CD4-positive, alpha-beta T cell (primary cell): ENCODE measurements around the gene RPTOR. TPM values are rescaled to one million over a fixed set of nuclear protein-coding genes. Genes with fewer than 3 reads are reported as not detected.

ENCODE experiments used
- ATAC-seq: fragments of 200-7000 bp; cut with Tn5 transposase; one replicate; pipeline ENCODE4 v1.10.0; 2022; ENCODE audit warnings: mild to moderate bottlenecking; ENCODE audit not compliant: poor library complexity
- CTCF ChIA-PET: fragments of 350-600 bp; sonication (Branson Sonifier 250); formaldehyde crosslinking; loops from one replicate; lab custom pipeline; 2021; ENCODE audit warnings: antibody characterized with exemption, inconsistent platforms; lab: Charles Lee
- POLR2A ChIA-PET: fragments of 350-600 bp; sonication (Branson Sonifier 250); formaldehyde crosslinking; loops from one replicate; lab custom pipeline; 2021; ENCODE audit warnings: antibody characterized with exemption, inconsistent platforms; lab: Charles Lee
- DNase-seq, 14 experiments: peaks; one replicate each; pipeline ENCODE4 v3.0.0-alpha.2; 2013 to 2020; ENCODE audit warnings: mixed read lengths in 2 of 14
- H3K27ac ChIP-seq, 2 donors: one replicate each; pipeline versions ENCODE4 v1.5.1 to v1.7.0; 2013; ENCODE audit warnings: low read length in 2 of 2, low read depth in 1 of 2, mild to moderate bottlenecking in 1 of 2
- H3K27me3 ChIP-seq, 2 experiments: 1 replicate in 1 of 2; 2 replicates in 1 of 2; pipeline versions ENCODE4 v1.6.1 to v1.7.0; 2013; ENCODE audit warnings: low read length in 2 of 2, control low read depth in 1 of 2, mild to moderate bottlenecking in 1 of 2, moderate library complexity in 1 of 2; ENCODE audit not compliant: insufficient read depth in 2 of 2, control insufficient read depth in 1 of 2
- H3K36me3 ChIP-seq: one replicate; pipeline ENCODE4 v1.6.1; 2013; ENCODE audit warnings: low read length, control low read depth; ENCODE audit not compliant: insufficient read depth
- H3K4me1 ChIP-seq: one replicate; pipeline ENCODE4 v1.6.1; 2013; ENCODE audit warnings: low read length, control low read depth; ENCODE audit not compliant: insufficient read depth
- H3K4me3 ChIP-seq: one replicate; pipeline ENCODE4 v1.5.1; 2013; ENCODE audit warnings: mild to moderate bottlenecking, low read length, moderate library complexity
- H3K9me3 ChIP-seq, 2 experiments: 1 replicate in 1 of 2; 2 replicates in 1 of 2; pipeline versions ENCODE4 v1.6.1 to v1.7.0; 2013; ENCODE audit warnings: low read length in 2 of 2, mild to moderate bottlenecking in 2 of 2, control low read depth in 1 of 2, moderate library complexity in 1 of 2; ENCODE audit not compliant: control insufficient read depth in 1 of 2, insufficient read depth in 1 of 2
- H3K27ac Mint-ChIP-seq: one replicate; pipeline ENCODE4 v1.8.0; 2020; ENCODE audit warnings: mixed read lengths
- H3K27me3 Mint-ChIP-seq: one replicate; pipeline ENCODE4 v1.8.0; 2021; ENCODE audit warnings: mixed read lengths
- H3K36me3 Mint-ChIP-seq: one replicate; pipeline ENCODE4 v1.8.0; 2021; ENCODE audit warnings: low read depth, mixed read lengths
- H3K4me1 Mint-ChIP-seq: one replicate; pipeline ENCODE4 v1.8.0; 2021; ENCODE audit warnings: low read depth, mixed read lengths
- H3K4me3 Mint-ChIP-seq: one replicate; pipeline ENCODE4 v1.8.0; 2020; ENCODE audit warnings: mild to moderate bottlenecking, mixed read lengths
- H3K9me3 Mint-ChIP-seq: one replicate; pipeline ENCODE4 v1.8.0; 2020; ENCODE audit warnings: mixed read lengths
- intact Hi-C, 2 experiments: fragments of 100-400 bp; cut with DNase I in 1 of 2; cut with micrococcal nuclease in 1 of 2; formaldehyde crosslinking; loops; one replicate each; pipeline versions ENCODE4 v1.15.1 to v1.9.0; 2023 to 2025; cut with DNase I, micrococcal nuclease
- total RNA-seq, 174 experiments: library from RNA in 2 of 174; stranded (reverse) in 2 of 174; gene quantifications; one replicate each; pipeline ENCODE4 v1.2.3 and lab custom pipeline; 2021 to 2026
- TF ChIP-seq, protein P1 (sequence below): fragments of 200-600 bp; IDR thresholded peaks from one replicate; pipeline ENCODE4 v1.8.0; 2022; ENCODE audit warnings: antibody characterized with exemption, mild to moderate bottlenecking

The RPTOR gene
- total RNA-seq, 2 experiments from 2014 or later: 45.0 to 47.1 TPM

DNA sequence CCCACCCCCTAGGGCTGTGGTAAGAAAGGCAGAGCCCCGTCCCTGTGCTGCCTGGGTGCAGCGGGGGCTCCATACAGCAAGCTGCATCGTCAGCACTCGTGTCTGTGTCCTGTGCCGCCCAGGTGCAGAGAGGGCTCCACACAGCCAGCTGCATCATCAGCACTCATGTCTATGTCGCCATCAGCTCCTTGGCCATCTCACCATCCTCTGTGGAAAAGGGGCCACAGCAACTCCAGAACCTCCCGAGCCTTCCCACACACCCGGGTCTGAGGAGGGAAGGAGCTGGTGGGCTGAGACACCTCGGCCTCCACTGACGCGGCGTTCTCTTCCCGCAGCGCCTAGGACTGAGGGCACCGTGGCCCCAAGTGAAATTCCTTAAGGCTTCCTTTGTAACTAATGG, 374.1 kb downstream of the RPTOR start:
- Histone ChIP-seq H3K27me3 (no peaks in the 10 kb centered on the region), H3K4me3 (no peak overlapping the region), H3K9me3 (peaks cover 0 to 10% of the 10 kb centered on the region in 2 experiments), H3K27ac (no peak overlapping the region), H3K36me3 (peaks cover 42% of the 10 kb centered on the region), H3K4me1 (no peaks in the 10 kb centered on the region)
- Mint-ChIP-seq H3K9me3 (no peaks in the 10 kb centered on the region), H3K4me3 (no peak overlapping the region), H3K27ac (no peak overlapping the region), H3K36me3 (peaks cover 31% of the 10 kb centered on the region), H3K27me3 (no peaks in the 10 kb centered on the region), H3K4me1 (no peaks in the 10 kb centered on the region)
- no peak for ATAC-seq
- TF ChIP-seq, protein P1, sequence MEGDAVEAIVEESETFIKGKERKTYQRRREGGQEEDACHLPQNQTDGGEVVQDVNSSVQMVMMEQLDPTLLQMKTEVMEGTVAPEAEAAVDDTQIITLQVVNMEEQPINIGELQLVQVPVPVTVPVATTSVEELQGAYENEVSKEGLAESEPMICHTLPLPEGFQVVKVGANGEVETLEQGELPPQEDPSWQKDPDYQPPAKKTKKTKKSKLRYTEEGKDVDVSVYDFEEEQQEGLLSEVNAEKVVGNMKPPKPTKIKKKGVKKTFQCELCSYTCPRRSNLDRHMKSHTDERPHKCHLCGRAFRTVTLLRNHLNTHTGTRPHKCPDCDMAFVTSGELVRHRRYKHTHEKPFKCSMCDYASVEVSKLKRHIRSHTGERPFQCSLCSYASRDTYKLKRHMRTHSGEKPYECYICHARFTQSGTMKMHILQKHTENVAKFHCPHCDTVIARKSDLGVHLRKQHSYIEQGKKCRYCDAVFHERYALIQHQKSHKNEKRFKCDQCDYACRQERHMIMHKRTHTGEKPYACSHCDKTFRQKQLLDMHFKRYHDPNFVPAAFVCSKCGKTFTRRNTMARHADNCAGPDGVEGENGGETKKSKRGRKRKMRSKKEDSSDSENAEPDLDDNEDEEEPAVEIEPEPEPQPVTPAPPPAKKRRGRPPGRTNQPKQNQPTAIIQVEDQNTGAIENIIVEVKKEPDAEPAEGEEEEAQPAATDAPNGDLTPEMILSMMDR: no peak
- ChIA-PET CTCF (no interaction called here), POLR2A (no interaction called here)
- no peak for DNase-seq
- intact Hi-C loops: no loop called here

DNA sequence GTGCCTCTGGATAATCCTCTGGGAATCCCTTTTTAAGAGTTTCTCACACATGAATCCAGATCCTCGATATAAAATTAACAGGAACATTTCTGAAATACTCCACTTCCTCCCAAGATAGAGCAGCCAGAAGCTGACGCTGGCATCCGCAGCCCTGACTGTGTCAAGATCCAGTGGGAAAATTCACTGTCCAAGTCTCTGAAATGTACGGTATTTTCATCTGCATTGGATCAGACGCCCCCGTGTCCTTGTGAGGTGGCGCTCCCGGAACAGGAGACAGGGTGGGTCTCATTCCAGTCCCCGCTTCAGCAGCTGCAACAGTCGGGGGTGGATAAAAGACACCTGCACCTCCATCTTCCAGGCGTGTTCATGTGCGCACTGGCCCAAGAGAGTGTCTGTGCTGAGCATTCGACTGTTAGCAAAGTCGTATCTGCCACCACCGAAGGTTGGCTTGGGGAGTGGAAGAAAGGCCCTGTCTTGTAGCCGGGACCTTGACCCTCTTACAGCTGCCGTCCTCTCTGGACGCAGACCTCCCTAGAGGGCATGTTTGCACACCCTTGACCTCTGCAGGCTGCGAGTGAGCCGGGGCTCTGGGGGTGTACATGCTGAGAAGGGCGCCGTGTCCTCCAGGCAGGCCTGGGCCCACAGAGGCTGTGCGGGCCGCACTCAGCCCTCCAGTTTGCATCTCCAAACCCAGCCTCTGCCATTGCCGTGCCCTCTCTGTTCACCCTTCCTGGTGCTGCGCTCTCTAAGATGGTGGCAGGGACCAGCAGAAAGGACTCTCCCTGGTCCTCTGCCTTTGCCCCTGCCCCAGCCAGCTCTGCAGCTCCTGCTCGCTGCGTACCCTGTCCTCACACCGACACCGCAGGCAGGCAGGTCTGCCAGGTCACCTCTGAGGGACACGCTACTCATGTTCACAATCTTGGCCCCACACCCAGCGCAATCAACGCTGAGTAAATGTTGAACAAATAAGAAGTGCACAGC, 375.0 kb downstream of the RPTOR start:
- ATAC-seq (no peak), DNase-seq (no peak)
- Mint-ChIP-seq H3K4me1 (no peaks in the 10 kb centered on the region), H3K4me3 (no peak overlapping the region), H3K27ac (no peak overlapping the region), H3K36me3 (peaks cover 32% of the 10 kb centered on the region), H3K9me3 (no peaks in the 10 kb centered on the region), H3K27me3 (no peaks in the 10 kb centered on the region)
- Histone ChIP-seq H3K4me1 (no peaks in the 10 kb centered on the region), H3K27me3 (no peaks in the 10 kb centered on the region), H3K27ac (no peak overlapping the region), H3K36me3 (peaks cover 47% of the 10 kb centered on the region), H3K9me3 (peaks cover 0 to 5% of the 10 kb centered on the region in 2 experiments), H3K4me3 (no peak overlapping the region)
- intact Hi-C loops: no loop called here
- POLR2A ChIA-PET: no interaction called here
- TF ChIP-seq, protein P1: no peak
- CTCF ChIA-PET: no interaction called here

DNA sequence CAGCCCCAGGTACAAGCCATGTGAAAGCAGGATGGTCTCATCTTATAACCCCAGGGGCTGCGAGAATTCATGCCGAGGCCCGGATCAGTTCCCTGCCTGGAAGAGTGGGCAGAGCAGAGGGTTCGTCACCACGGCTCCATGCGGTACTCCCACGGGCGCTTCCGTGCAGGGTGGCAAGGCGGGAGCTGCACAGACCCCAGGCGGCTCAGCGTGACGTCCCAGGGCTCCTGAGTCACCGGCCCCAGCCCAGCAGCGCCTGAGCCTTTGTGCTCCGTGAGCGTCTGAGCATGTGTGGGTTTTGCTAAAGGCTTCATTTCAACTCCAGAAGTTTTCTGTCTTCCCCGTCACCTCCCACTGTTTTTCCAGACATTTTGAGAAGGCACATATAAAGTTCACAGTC, 375.8 kb downstream of the RPTOR start:
- no peak for DNase-seq
- peaks cover 55% of the 10 kb centered on the region for H3K36me3 ChIP-seq
- no peak overlapping the region for H3K27ac ChIP-seq
- ChIA-PET CTCF (no interaction called here), POLR2A (no interaction called here)
- Mint-ChIP-seq H3K27me3 (no peaks in the 10 kb centered on the region), H3K9me3 (no peaks in the 10 kb centered on the region), H3K4me1 (no peaks in the 10 kb centered on the region), H3K27ac (no peak overlapping the region), H3K4me3 (no peak overlapping the region), H3K36me3 (peaks cover 36% of the 10 kb centered on the region)
- intact Hi-C loops: no loop called here
- H3K4me1 ChIP-seq: no peaks in the 10 kb centered on the region
- TF ChIP-seq, protein P1: no peak
- H3K4me3 ChIP-seq: no peak overlapping the region
- H3K9me3 ChIP-seq: no peaks in the 10 kb centered on the region
- ATAC-seq: no peak
- H3K27me3 ChIP-seq: no peaks in the 10 kb centered on the region
